Measurements from ENCODE around the gene ATP6V0C.

Gene ATP6V0C

DNA sequence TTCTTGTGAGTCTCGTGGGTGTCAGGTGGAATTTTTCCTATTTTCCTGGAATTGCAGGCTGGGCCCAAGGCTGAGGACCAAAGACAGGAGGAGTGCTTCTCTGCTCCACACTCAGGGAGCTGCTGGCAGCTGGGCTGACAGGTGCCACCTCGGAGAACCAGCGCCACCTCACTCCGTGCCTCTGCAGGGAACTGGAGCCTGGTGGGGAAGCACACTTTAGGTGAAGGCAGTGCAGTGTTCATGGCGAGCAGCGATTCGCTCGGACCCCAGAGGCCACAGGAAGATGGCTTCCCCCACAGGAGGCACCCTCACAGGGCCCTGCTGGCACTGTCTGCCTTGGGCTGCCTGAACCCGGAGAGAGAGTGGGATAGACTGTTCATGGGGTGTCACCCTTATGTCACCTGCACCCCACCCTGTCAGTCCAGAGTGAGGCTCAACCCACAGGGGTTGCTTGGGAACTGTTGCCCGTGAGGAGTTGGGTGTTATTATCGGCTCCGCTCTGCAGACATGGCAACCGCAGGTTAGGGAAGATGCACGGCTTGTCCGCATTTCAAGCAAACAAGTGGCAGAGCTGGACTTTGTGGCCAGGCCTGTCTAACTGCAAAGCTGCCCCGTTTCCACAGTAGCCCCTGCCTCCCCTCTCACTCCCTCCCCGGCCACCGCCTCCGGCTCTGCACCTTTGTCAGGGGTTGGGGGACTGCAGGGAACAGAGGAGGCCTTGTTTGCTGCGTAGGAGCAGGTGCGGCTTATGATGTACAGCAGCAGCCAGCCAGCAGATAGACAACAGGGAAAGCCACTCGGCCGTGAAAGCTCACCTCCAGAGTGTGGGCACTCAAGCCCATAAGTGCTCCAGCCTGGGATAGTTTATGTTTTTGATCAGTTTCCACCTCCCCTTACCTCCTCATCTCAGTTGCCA, 23.3 kb upstream of the ATP6V0C start:
- no peak for DNase-seq (ENCODE audit: low read depth, low spot score)

- no peak for DNase-seq (ENCODE audit: low read depth, low spot score)
Observed at GRCh38 chr16:2492292-2492691, 21.5 kb upstream of the ATP6V0C start.

DNA sequence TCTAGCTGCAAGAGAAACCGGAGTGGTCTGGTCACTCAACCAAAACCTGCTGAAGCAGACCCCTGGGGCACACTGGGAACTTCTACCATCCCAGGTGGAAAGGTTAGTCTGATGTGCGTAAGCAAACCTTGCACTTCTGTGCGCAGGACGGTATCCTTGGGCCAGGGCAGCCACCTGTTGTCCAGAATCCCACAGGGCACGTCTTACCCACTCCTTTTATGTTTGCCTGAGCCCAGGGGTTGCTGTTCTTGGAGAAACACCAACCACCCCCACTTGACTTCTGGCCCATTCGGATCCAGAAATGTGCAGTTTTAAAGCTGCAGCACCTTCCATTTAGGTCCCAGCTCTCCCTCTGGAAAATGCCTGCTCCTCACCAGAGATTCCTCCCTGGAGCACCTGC, 20.1 kb upstream of the ATP6V0C start:
- no peak for DNase-seq (ENCODE audit: low read depth, low spot score)

- DNase-seq (ENCODE audit: low read depth, low spot score) = no peak
Observed at GRCh38 chr16:2494616-2495015, 19.1 kb upstream of the ATP6V0C start.

- no peak for DNase-seq (ENCODE audit: low read depth, low spot score)
Observed at GRCh38 chr16:2495041-2495440, 18.7 kb upstream of the ATP6V0C start.

- no peak for DNase-seq (ENCODE audit: low read depth, low spot score)
Observed at GRCh38 chr16:2496223-2497115, 17.3 kb upstream of the ATP6V0C start.

DNA sequence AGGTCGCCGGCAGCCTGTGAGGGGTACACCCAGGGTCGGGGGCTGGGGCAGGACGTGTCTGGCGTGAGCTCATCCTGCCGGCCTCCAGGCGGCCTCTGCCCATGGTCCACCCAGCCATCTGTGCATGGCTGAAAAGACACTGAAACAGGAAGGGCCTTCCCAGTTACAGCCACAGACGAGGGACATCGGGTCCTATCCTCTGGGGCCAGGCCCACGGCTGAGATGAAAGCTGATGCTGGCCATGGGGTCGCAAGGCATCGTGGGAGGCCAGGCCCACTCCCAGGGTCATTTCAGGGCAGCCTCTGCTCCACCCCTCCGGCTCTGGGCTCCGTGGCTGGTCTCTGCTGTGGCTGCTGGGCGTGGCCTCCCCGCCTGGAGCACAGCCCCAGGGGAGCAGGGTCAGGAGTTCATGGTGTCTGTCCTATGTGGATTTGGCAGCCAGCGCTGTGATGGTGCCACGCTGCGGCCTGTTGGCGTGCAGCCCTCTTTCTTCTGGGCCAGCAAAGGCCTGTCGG, 16.6 kb upstream of the ATP6V0C start:
- DNase-seq (ENCODE audit: low read depth, low spot score) = no peak

GRCh38 chr16:2497695-2498484, 15.9 kb upstream of the ATP6V0C start:
- DNase-seq (ENCODE audit: low read depth, low spot score) = no peak

DNA sequence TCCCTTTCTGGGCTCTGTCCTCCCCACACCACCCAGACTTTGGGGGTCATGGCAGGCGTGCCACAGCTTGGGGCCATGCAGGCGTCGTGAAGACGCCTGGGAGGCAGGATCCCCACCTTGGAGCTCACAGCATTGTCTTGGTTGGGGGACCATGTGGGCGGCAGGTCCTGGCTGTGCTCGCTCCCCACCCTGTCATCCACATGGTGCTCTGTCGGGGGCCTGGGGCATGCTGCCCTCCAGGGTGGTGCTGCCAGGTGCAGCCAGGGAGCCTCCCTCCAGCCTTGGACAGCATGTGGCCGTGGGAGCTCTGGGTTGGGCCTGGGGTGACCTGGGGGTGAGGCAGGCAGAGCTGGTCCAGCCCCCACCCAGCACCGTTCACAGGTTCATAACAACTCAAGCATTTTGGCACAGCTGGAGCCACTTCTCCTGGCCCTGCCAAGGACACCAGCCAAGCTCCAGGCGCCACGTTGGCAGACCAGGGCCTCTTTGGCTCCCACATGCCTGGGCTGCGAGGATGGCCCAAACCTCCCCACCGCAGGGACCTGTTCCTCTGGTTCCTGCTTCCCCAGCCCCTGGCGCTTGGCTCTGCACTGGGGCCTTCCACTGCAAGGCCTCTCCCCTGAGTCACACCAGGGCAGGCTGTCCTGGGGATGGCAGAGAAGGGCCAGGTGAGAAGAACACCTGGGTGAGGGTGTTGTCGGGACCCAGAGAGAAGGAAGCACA, 15.1 kb upstream of the ATP6V0C start:
- no peak for DNase-seq (ENCODE audit: low read depth, low spot score)

- no peak for DNase-seq (ENCODE audit: low read depth, low spot score)
Observed at GRCh38 chr16:2499454-2499853, 14.3 kb upstream of the ATP6V0C start.

DNA sequence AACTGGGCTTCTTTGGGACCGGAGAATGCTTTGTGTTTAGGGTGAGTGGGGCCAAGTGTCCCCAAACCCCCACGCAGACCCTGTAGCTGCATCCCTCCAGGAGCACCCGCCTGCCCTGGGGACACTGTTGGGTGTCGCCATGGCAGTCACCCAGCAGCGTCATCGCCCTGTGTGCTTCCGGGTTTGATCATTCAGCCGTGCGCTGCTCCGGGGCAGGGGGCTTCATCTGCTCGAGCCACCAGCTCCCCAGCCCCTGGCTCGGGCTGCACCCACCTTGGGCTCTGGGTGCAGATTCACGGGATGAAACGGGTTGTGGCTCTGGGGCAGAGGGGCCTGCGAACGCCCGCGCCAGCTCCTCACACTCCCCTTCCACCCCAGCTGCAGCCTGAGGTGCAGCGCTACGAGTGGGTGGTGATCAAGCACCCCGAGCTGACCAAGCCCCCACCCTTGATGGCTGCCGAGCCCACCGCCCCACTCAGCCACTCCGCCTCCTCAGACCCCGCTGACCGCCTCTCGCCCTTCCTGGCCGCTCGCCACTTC, 13.8 kb upstream of the ATP6V0C start:
- no peak for DNase-seq (ENCODE audit: low read depth, low spot score)

GRCh38 chr16:2500430-2500917, 13.3 kb upstream of the ATP6V0C start:
- no peak for DNase-seq (ENCODE audit: low read depth, low spot score)

GRCh38 chr16:2500918-2501750, 12.6 kb upstream of the ATP6V0C start:
- peak; percentile 60 for DNase-seq (ENCODE audit: low read depth, low spot score)

DNA sequence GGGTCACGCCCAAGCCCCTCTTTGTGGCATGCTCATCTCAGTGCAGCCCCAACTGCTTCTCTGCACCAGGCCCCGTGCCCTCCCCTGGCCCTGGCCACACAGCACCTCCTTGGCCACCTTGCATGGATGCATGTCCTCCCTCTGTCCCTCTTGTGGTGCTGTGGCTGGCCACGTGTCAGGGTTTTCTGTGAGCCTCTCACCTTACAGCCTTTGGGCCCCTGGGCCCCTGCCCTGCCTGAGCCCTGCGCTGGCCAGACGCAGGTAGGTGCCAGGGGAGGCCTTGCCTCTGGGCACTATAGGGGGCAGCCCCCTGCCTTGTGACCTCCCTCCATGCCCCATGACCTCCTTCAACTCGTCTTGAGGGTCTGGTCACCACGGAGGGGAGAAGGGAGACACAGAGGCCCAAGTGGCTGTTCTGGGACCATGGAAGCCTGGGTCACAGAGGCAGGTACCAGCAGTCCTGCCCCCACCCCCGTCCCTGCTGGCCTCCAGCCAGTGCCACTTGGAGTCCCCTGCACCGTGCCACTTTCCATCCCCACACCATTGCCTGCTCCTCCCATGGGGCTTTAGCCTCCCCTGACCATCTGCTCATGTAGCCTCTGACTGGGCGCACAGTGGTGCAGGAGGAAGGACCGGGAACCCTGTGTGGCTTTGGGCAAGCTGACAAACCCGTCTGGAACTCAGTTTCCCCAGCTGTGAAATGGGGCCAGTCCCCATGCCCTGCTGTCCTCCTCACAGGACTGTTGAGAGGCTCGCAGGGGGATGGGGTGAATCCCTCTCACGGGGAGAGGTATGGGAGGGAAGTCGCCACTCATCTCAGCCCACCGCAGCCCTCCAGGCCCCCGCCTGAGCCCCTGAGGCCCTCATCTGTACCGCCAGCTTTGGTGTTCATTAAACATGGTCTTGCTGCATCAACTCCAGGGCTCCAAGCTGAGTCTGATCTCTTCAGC, 11.5 kb upstream of the ATP6V0C start:
- DNase-seq (ENCODE audit: low read depth, low spot score) = no peak

GRCh38 chr16:2505695-2506094, 8.1 kb upstream of the ATP6V0C start:
- no peak for DNase-seq (ENCODE audit: low read depth, low spot score)

- DNase-seq (ENCODE audit: low read depth, low spot score) = no peak
Observed at GRCh38 chr16:2507052-2507659, 6.6 kb upstream of the ATP6V0C start.

- no peak for DNase-seq (ENCODE audit: low read depth, low spot score)
Observed at GRCh38 chr16:2507665-2508064, 6.1 kb upstream of the ATP6V0C start.
